Inferior parietal cortex (tissue), 1 donor: ENCODE data around the gene PTGS2.
A peak's percentile ranks its signal among the peaks of the same experiment; 100 is the strongest.

Experiments used
- DNase-seq: peaks from one replicate; pipeline ENCODE4 v3.0.0-alpha.2; 2016; ENCODE audit errors: extremely low spot score

Gene PTGS2

DNA sequence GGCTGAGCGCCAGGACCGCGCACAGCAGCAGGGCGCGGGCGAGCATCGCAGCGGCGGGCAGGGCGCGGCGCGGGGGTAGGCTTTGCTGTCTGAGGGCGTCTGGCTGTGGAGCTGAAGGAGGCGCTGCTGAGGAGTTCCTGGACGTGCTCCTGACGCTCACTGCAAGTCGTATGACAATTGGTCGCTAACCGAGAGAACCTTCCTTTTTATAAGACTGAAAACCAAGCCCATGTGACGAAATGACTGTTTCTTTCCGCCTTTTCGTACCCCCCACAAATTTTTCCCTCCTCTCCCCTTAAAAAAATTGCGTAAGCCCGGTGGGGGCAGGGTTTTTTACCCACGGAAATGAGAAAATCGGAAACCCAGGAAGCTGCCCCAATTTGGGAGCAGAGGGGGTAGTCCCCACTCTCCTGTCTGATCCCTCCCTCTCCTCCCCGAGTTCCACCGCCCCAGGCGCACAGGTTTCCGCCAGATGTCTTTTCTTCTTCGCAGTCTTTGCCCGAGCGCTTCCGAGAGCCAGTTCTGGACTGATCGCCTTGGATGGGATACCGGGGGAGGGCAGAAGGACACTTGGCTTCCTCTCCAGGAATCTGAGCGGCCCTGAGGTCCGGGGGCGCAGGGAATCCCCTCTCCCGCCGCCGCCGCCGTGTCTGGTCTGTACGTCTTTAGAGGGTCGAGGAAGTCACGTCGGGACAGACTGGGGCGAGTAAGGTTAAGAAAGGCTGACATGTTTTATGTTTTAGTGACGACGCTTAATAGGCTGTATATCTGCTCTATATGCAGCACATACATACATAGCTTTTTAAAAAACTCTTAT is at the start of gene PTGS2:
TSS of gene PTGS2 (minus strand) at position 179 of the 817 bp plus-strand sequence. CDS start at position 46, 133 bp downstream.
- DNase-seq: peak; percentile 52

DNA sequence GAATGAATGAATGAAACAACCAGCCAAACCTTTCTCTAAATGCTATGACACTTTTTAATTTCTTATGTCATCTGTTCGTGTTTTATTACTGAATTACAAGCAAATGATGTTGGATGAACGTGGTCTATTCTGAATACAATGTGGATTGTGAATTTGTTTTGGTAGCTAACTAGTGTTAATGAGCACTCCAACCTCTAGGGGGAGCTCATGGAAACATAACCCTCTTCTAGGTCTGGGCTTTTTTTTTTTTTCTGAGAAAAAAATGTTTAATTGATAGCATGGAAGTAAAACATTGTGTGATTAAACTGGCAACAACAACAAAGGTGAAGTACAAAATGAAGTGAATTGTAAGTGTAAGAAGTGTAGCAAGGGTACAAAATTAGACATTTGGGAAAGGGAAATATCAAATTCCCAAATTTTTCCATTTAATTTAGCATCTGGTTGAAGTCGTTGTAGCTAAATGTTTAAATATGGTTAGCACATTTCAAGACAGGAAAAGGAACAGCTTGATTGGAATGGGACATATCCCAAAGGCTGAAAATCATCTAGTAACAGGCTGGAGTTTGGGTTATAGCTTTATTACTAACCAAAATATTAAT is 42.6 kb upstream of the PTGS2 start:
- DNase-seq: no peak

DNA sequence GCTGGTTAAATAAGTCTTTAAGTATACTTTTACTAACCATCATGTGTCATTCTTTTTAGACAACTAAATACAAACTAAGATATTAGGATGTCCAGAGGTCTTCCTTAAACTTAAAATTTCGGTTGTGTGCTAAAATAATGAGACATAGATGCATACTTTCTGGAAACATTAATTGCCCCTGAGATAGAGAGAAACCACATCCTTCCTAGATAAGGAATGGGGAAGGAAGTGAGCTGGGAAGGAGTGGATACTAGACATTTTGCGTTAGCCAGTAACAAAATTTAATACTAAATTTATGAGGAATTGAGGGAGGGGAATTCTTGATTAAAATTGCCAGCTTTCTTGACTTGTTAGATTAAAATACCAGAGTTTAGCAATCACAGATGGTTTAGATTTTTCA is 37.1 kb upstream of the PTGS2 start:
- no peak for DNase-seq

DNA sequence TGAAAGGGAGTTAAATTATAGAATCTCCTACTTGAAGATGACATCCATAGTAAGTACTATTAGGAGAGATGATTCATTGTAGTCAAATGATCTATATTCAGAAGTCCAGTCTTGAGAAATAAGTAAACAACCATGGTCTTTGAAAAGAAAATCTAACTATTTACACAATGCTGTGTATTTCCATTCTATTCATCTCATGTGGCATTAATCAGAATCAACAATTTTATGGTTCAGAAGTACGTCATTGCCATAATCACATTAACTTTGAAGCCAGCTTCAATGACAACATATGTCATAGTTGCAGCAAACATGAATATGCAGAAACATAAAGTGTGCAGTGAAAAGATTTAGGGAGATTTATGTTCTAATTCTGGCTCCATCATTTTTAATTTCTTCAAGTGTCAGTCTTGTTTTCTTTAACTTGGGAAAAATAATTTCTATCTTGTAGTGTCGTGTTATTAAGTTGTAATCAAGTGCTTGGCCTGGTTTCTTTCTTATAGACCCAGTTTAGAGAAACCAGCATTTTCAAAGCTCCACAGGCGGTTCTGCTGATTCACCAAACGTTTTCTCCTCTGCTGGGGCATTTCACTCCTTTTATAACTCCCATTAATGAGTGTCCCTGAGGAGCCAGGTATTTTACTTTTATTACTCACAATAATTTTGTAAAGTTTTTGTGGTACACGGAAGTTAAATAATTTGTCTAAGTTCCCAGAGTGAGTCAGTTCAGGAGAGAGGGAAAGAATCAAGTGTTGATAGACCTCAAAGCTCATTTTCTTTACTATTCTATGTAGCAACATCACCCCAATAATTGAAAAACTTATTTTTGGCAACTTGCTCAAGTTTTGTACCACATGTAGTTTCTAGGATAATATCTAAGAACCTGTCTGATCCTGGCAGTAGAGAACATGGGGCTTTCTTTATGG is 35.9 kb upstream of the PTGS2 start:
- DNase-seq: no peak

DNA sequence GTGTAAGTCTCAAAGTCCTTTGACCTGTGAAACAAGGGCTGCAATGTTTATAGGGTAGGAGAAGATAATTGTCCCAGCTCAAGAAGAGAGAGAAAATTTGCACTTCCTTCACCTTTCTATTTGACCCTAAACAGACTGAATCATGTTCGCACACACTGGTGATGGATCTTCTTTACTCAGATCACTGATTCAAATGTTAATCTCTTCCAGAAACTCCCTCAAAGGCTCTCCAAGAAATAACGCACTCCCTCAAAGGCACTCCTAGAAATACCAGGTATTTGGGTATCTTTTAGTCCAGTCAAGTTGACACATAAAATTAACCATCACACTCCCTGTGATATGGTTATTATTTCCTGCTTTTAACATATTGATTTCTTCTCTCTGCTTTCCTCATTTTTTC is 30.5 kb upstream of the PTGS2 start:
- DNase-seq: no peak

DNA sequence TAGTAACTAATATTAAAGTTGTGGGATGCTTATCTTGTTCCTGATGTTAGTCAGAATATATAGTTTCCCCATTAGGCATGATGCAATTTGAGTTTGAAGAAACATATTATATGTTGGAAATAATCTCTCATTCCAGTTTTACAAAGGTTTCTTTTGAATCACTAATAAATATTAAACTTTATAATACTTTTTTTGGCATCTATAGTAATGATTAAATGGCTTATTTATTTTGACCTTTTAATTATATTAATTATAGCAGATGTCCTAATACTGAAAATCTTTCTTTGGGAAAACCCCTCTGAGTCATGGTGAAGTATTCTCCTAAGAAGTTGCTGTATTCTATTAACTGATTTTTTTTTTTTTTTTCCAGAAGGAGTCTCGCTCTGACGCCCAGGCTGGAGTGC is 28.5 kb upstream of the PTGS2 start:
- DNase-seq: no peak

DNA sequence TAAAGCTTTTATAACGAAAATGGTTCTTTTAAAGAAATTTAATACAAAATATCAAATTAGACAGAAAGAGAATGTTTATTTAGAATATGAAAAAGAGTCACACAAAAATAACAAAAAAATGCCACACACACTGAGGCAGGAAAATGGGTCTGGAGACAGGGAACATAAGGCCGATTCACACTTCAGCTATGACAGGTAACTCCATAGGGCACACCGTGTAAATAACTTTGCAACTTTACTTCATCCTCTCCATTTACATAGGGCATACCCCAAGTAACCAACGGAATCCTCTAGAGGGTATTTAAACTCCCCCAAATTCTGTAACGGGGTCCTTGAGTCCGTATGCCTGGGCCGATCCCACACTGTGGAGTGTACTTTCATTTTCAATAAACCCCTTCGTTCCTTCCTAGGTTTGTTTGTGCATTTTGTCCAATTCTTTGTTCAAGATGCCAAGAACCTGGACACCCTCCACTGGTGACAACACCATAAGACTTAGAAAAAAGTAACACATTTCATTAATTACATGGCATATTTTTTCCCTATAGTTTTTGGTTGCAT is 23.1 kb upstream of the PTGS2 start:
- DNase-seq: no peak

DNA sequence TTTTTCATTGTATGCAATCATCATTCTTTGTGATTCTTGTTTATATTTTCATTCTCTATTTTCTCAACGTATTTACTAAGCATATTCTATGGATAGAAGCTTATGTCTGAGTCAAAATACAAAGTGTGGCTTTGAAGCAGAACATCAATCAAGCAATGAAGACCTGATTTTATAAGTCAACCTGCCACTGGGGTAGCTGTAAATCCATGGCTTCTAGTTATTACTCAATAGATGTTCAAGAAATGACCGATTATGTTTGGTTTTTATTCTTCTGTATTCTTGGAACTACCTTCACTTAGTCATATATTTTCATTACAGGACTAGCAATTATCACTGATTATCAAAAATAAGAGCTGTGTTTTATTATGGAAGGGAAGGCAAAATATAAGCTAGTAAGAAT is 20.5 kb upstream of the PTGS2 start:
- DNase-seq: no peak

DNA sequence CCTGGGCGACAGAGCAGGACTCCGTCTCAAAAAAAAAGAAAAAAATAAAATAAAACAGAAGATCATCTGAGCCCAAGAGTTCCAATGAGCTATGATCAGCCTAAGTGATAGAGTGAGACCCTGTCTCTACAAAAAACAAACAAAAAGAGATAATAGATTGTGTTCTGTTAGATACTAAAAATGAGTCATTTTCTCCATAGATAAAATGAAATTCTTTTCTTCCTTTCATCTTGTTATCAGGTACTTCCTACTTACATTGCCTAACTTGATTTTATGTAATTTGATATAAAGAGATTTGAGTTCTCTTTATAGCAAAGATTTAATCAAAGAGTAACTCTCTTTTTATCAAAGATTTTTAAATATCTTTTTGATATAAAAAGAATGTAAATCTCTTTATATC is 19.3 kb upstream of the PTGS2 start:
- DNase-seq: no peak

DNA sequence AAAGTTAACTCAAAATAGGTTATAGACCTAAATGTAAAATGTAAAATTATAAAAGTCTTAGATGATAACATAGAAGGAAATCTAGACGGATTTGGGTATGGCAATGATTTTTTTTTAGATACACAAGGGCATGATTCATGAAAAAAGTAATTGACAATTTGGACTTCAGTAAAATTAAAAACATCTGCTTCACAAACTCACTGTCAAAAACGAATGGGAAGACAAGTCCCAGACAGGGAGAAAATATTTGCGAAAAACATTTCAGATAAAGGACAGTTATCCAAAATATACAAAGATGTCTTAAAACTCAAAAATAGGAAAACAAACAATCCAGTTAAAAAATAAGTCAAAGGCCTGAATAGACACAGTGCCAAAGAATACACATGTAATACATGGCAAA is 9.7 kb upstream of the PTGS2 start:
- DNase-seq: no peak

DNA sequence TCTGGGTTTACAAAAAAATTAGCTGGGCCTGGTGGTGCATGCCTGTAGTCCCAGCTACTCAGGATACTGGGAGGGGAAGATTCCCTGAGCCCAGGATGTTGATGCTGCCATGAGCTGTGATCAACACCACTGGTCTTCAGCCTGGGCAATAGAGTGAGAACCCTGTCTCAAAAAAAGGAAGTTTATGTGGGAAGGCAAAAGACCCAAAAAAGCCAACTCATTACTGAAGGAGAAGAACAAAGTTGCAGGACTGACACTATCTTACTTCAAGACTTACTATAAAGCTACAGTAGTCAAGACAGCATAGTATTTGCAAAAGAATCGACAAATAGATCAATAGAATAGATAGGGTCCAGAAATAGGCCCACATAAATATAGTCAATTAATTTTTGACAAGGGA is 9.2 kb upstream of the PTGS2 start:
- DNase-seq: no peak

DNA sequence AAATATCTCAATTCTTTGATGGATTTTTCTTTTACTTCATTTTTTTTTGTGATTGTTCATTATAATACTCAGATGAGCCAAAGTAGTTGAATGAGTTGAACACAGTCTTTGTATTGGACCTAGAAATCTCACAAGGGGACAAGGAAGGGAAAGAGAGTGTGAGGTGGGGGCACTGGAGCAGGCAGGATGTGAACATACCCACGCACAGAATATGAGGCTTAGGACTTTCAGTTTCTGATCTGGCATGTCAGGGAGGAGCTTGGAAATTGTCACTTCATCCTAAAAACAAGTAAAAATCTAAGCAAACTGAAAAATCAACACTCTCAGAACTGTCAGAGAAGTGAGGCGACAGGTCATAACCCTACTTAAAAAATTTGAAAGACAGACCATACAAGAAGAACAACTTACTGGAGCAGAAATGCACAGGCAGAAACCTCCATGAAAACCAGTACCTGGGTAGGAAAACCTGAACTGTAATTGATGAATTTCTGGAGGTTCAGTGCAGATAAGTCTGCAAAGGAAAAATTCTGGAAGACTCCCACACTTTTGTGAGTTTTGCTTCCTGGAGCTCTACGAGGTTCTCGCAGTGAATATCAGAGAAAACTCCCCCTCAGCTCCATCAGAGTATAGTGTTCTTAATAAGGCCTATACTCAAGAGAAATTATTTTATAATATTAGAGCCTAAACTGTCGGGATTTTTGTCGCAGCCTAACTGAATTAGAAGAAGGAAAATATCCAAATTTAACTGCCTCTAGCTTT is 3.6 kb upstream of the PTGS2 start:
- no peak for DNase-seq

DNA sequence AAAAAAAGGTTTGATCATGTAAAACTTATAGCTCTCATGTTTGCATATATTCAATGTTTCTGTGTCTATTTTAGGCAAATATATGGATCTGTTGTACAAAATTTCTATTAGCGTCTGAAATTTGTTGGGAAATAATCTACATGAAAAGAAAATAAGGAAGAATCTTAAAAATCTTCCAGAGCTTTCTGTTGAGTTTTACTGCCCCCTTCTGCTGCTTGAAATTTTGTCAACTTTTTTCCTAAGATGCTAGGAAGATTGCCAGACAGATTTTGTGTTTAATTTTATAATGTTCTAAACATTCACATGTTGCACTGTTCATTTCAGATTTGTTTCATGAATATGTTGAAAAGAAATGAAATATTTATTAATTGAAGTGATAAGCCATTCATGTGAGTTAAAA is 2.5 kb upstream of the PTGS2 start:
- DNase-seq: no peak

DNA sequence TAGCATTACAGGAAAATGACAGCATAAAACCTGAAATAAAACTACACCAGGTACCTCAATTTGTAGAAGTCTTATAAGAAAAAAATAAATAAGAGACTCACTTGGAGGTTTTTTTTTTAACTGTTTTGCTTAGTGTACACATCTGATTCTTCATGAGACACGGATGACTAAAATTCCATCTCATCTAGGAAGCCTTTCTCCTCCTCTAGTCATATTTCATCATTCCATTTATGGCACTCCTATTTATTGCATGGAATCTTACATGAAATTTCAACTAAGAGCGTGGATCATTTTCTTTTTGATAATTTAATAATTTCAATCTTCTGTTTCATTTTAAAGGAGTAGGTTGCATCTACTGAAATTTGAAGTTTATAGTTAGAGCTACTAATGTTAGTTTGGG is 1.6 kb upstream of the PTGS2 start:
- no peak for DNase-seq

DNA sequence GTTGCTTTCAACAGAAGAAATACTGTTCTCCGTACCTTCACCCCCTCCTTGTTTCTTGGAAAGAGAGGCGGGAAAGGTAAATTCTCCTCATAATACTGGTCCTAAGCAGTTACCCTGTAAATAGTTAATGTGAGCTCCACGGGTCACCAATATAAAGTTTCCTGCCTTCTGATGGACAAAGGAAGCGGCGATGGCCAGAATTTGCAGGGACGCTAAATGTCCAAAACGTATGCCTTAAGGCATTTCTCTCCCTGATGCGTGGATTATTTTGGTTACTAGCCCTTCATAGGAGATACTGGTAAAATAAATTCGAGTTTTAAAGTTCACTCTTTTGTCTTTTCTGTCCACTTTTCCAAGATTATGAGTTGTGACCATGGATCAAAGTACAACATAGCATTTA is 898 bp upstream of the PTGS2 start:
- no peak for DNase-seq

DNA sequence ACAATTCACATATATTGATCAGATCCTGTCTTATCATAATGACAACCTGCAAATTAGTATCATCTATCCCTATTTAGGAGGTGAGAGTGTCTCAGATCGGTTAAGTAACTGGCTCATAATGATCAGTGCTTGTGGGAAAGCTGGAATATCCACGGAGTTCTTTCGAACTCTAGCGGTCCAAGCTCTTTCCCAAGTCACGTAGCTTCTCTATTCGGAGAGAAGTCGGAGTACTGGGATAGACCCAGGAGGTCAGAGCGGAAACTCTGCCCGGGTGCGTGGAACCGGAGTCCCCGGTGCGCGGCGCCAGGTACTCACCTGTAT is 339 bp downstream of the PTGS2 start:
- no peak for DNase-seq

DNA sequence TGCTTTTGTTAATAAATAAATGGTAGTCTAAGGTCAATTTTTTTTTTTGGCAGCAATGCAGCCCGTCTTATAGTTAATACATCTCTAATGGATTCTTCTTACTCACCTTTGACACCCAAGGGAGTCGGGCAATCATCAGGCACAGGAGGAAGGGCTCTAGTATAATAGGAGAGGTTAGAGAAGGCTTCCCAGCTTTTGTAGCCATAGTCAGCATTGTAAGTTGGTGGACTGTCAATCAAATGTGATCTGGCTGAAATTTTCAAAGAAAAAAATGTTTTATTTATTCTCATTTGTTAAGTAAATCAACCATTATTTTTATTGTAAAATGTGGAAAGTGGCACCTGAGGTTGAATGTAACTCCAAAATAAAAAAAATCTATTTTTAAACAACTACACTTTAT is 2.1 kb downstream of the PTGS2 start:
- no peak for DNase-seq

DNA sequence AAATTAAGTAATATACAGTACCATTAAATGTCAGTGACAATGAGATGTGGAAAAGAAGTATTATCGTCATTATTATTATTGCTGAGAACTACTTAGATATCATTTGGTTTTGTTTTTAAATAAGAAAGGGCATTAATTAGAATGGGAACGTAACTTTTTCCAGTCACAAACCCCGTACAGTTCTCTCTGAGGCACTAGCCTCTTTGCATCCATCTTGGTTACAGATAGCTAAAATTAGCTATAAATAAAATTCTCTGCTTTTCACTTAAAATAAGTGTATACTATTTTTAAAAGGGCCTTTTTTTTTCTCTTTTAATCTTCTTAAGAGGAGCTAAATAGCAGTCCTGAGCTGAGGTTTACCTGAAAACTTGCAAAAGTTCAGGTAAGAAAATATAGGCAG is 7.6 kb downstream of the PTGS2 start:
- no peak for DNase-seq

DNA sequence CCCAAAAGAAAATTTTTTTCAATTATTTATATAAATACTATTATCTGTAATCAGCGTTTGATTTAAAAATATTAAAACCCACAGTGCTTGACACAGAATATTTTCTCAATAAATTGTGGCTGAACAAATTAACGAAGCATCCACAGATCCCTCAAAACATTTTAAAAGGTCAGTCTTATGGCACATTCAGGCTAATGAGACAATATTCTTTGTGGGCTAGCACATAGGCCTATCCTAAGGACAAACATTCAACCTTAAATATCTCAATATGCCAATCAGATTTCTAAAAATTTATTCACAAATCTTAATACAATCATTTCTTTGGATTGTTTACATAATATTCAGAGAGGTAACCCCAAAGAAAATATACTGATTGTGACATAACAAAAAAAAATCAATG is 8.1 kb downstream of the PTGS2 start:
- no peak for DNase-seq

DNA sequence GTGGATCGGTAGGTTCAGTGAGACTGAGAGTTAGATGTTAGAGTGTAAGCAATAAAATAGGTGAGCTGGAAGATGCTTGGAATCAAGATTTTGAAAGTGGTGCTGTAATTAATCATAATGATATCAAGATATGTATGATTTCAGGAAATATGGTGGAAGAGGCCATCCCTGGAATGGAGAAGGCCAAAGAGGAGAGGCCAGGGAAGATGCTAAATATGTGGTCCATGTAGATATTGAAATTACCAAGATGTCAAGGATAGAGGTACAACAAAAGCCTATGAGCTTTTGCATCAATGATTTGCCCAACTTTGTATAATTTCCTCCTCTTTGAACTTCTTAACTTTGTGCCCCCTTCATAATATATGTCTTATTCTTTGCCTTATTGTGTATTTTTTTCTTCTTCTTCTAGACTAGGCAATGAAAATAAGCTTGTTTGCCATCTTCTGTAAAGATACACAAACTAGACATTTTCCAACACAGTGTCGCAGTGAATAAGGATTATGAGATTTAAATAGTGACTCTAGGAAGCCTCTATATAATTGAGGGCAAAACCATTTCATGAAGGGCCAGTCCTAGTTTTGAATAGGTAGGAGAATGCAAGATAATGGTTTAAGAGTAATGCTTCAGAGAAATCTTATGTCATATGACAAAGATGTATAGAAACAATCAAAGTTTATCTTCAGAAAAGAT is 8.9 kb downstream of the PTGS2 start:
- no peak for DNase-seq
